ENCODE measurements around the gene ZNF385C.
"Not testable (repeated sequence)": the region's sequence is repeated elsewhere in the genome, so short reads cannot be mapped to it uniquely, and the experiment has no call there.

The ZNF385C gene

DNA sequence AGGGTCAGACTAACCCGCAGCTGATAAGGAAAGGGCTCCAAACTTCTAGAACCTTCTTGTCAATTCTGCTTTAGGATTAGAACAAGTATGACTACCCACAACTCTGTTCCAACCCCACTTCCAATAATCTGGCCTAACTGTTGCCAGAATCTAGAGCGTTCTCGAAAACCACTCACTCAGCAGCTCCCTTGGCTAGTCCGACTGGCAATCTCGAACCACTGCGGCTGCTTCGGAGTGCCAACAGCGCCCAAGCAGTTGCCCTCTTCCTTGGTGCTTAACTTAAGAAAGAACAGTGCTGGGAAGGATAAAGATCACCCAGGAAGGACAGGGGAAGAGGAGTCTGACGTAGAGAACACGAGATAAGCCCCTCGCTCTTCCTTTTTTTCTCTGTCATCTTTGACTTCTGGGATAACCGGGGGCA lies 81.9 kb downstream of the ZNF385C start:
- TF ChIP-seq, protein P1, sequence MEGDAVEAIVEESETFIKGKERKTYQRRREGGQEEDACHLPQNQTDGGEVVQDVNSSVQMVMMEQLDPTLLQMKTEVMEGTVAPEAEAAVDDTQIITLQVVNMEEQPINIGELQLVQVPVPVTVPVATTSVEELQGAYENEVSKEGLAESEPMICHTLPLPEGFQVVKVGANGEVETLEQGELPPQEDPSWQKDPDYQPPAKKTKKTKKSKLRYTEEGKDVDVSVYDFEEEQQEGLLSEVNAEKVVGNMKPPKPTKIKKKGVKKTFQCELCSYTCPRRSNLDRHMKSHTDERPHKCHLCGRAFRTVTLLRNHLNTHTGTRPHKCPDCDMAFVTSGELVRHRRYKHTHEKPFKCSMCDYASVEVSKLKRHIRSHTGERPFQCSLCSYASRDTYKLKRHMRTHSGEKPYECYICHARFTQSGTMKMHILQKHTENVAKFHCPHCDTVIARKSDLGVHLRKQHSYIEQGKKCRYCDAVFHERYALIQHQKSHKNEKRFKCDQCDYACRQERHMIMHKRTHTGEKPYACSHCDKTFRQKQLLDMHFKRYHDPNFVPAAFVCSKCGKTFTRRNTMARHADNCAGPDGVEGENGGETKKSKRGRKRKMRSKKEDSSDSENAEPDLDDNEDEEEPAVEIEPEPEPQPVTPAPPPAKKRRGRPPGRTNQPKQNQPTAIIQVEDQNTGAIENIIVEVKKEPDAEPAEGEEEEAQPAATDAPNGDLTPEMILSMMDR (IDR thresholded peaks at IDR 0.05; ENCODE audit: insufficient read depth, missing control alignments): no peak
- FAIRE-seq: no peak
- no peak for DNase-seq (ENCODE audit: insufficient read length, low spot score)

- FAIRE-seq; DNase-seq (ENCODE audit: insufficient read length, low spot score): not testable (repeated sequence)
Measured at GRCh38 chr17:42013740-42014139, 84.5 kb downstream of the ZNF385C start.

DNA sequence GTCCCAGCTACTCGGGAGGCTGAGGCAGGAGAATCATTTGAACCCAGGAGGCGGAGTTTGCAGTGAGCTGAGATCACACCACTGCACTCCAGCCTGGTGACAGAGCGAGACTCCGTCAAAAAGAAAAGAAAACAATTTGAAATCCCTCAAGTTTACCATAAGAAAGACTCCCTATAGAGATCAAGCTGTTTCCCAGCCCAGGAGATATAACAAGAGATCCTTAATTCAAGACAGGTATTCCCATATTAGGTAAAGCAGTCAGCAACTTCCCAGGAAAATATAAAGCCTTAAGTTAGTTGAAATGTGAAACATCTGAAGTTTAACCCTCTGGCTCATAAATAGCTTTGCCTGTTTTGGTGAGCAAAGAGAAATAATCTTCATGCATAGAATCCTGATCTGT lies 85.9 kb downstream of the ZNF385C start:
- DNase-seq (ENCODE audit: insufficient read length, low spot score); FAIRE-seq: not testable (repeated sequence)

DNA sequence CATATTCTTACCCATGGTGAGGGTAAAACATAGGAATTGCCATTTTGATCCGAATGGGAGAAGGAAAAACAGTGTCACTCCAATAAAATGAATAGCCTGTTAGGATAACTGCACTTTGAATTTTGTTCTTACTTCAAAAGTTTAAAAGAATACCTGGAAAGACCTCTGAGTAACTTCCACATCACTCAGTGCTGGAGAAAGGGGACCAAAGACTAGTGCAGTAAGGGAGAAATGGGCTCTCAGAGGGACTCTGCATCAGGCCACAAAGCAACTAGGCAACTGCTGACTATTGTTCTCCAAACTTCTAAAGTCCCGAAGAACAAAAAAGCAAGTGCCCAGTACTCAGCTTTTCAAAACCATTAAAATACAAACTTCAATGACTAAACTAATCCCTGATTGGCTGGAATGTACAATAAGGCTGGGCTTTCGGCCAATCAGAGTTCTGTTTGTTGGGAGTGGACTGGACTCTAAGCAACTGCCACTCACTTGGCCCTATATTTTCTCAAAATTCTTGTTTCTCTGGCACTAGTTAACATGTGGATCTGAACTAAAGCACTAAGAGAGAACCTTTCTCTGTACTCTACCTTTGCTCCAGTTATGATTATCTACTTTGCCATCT lies 87.3 kb downstream of the ZNF385C start:
- DNase-seq (ENCODE audit: insufficient read length, low spot score) (no peak), FAIRE-seq (no peak)
- TF ChIP-seq, protein P1 (IDR thresholded peaks at IDR 0.05; ENCODE audit: insufficient read depth, missing control alignments): no peak

- FAIRE-seq; DNase-seq (ENCODE audit: insufficient read length, low spot score): not testable (repeated sequence)
Measured at GRCh38 chr17:42010266-42010680, 88.0 kb downstream of the ZNF385C start.

DNA sequence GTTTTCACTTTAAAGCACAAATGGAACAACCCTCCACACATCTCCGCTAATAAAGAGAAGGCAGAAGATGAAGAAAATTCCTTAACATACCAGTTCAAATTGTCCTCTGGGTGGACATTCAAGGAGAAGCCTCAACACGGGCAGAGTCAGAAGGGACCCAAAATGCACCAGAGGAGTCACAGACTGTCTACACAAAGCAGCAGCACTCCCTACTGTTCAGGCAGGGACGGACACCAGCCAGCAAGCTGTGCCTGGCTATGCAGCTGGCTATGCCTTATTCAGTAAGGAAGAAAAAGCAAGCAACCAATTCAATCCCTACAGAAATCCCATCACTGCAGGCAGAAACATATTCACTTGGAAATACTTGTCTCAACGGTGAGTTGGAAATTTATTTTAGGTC lies 89.1 kb downstream of the ZNF385C start:
- DNase-seq (ENCODE audit: insufficient read length, low spot score) (no peak), FAIRE-seq (no peak)
- TF ChIP-seq, protein P1 (IDR thresholded peaks at IDR 0.05; ENCODE audit: insufficient read depth, missing control alignments): no peak

DNA sequence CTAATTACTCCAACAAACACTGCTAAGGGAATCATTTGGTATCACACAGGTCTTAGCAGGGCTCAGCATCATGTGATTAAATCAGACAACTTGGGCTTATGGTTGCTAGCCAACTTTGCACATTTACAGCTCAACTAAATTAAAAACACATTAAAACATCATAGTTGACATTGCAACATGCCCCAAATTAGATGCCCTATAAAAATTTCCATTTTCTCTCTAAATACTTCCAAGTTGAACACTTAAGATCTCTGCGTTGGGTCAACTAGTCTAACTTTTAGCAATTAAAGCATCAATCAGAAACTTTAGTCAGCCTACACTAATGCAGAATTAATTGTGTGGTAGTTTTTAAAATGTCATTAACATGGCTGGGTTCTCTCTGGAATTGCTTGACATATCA lies 93.1 kb downstream of the ZNF385C start:
- no peak for DNase-seq (ENCODE audit: insufficient read length, low spot score)
- no peak for FAIRE-seq
- TF ChIP-seq, protein P1 (IDR thresholded peaks at IDR 0.05; ENCODE audit: insufficient read depth, missing control alignments): no peak

DNA sequence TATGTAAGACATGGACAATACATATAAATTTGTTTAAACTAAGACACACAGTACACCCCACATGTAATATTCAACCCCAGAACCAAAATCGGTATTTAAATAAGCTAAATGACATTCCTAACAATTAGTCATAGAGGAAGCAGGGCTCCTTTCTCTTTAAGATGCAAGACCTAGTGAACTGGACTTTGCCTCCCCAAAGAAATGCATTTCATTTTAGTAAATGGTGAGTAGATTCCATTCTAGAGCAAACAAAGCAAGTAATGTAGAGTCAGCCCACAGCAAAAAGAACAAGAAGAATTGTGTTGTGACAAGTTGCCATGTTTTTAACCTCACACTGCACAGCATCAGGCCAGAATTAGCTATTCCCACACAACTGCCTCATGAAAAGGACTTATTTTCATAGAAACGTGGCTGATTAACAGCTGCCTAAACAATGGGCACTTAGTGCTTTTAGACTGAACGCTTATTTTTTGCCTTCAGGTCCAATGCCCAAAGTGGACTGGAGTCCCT lies 95.4 kb downstream of the ZNF385C start:
- no peak for FAIRE-seq

More for the DNA sequence above, 95.4 kb downstream of the ZNF385C start:
- TF ChIP-seq, protein P1 (IDR thresholded peaks at IDR 0.05; ENCODE audit: insufficient read depth, missing control alignments): no peak
- no peak for DNase-seq (ENCODE audit: insufficient read length, low spot score)

Measured in D721Med (cell line).